BJ (cell line): Measurements from ENCODE around the gene UNC79. TPM values are rescaled to one million over a fixed set of nuclear protein-coding genes. Genes with fewer than 3 reads are reported as not detected.

Experiments
- CTCF ChIA-PET: fragments of 350-600 bp; formaldehyde crosslinking; extraction: SDS; loops from one replicate; lab custom pipeline; 2021; ENCODE audit warnings: antibody characterized with exemption, inconsistent platforms; lab: Yijun Ruan, JAX
- POLR2A ChIA-PET: fragments of 300-600 bp; sonication (Branson Sonifier 250); formaldehyde crosslinking; extraction: SDS; loops from one replicate; lab custom pipeline; 2021; ENCODE audit warnings: antibody characterized with exemption; lab: Charles Lee
- DNase-seq: peaks from one replicate; pipeline ENCODE4 v3.0.0-alpha.2; 2011; ENCODE audit warnings: low read depth
- H3K27me3 ChIP-seq: 2 replicates; pipeline ENCODE4 v1.6.0; 2011; ENCODE audit warnings: low read length; ENCODE audit not compliant: control insufficient read depth, insufficient read depth
- H3K36me3 ChIP-seq: 2 replicates; pipeline ENCODE4 v1.5.1; 2011; ENCODE audit warnings: low read length; ENCODE audit not compliant: control insufficient read depth, insufficient read depth
- H3K4me3 ChIP-seq: 2 replicates; pipeline ENCODE4 v1.5.1; 2011; ENCODE audit warnings: low read depth, mild to moderate bottlenecking, control low read depth, low read length
- polyA plus RNA-seq: library from polyadenylated mRNA; depleted of rRNA; stranded (reverse); fragments of >200 nt; gene quantifications from 2 replicates; pipeline ENCODE4 v1.2.3, GENCODE V29; 2011
- TF ChIP-seq, protein P1 (sequence below): IDR thresholded peaks from 2 replicates; pipeline ENCODE4 v1.5.1; 2011; ENCODE audit warnings: low read depth, mild to moderate bottlenecking, control low read depth, inconsistent platforms, low read length, moderate library complexity; ENCODE audit not compliant: insufficient read depth

The UNC79 gene
- polyA plus RNA-seq, 1 experiment, result 0.04 TPM

DNA sequence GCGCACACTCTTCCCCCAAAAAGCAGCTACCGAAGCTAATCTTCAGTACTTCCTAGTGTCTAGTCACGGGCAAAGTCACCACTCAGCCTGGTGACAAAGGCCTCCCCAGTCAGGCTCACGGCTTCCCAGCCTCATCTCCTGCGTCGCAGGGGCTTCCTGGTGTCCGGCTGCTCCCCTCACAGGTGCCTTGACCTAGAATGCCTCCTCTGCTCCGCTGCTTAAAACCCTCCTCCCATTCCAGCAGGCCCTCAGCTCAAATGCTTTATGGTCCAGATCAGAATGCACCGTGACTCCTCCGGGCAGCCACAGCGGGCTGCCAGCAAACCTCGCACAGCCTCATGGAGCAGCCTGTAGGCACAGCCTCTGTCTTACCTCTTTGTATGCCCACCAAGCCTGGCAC is 304.5 kb downstream of the UNC79 start:
- CTCF ChIA-PET, result no interaction called here

DNA sequence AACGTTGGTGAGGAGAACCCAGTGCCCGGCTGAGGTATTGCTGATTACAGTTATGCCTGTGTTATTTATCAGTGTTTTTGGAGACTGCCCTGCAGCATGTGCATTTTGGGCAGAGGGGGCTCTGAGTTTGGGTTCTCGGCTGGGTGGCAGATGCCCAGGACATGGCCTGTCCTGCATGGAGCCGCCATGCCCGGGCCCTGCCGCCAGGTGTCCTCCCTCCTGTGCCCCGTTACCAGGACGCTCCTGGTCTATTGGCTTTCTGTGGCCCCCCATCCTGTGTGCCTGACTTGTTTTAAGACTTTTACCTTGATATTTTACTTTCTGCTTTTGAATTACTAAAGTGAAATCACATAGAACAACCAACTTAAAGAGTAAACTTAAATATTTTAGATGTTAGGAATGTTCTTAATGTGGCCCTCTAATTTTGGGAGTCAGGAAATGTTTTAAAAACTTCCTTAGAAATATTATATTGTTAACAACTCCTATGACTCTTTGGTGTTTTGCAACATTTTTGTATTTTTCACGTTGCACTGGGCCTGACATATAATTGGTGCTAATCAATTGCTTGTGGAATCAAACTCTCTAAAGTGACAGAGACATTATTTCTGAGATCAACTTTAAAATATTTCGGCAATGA is 305.8 kb downstream of the UNC79 start:
- Histone ChIP-seq H3K36me3 (no peaks in the 10 kb centered on the region), H3K4me3 (no peak overlapping the region), H3K27me3 (no peaks in the 10 kb centered on the region)
- CTCF ChIA-PET, result no interaction called here
- POLR2A ChIA-PET, result no interaction called here
- TF ChIP-seq, protein P1, sequence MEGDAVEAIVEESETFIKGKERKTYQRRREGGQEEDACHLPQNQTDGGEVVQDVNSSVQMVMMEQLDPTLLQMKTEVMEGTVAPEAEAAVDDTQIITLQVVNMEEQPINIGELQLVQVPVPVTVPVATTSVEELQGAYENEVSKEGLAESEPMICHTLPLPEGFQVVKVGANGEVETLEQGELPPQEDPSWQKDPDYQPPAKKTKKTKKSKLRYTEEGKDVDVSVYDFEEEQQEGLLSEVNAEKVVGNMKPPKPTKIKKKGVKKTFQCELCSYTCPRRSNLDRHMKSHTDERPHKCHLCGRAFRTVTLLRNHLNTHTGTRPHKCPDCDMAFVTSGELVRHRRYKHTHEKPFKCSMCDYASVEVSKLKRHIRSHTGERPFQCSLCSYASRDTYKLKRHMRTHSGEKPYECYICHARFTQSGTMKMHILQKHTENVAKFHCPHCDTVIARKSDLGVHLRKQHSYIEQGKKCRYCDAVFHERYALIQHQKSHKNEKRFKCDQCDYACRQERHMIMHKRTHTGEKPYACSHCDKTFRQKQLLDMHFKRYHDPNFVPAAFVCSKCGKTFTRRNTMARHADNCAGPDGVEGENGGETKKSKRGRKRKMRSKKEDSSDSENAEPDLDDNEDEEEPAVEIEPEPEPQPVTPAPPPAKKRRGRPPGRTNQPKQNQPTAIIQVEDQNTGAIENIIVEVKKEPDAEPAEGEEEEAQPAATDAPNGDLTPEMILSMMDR, result no peak
- DNase-seq, result no peak

More for the DNA sequence above, 304.5 kb downstream of the UNC79 start:
- Histone ChIP-seq H3K27me3 (no peaks in the 10 kb centered on the region), H3K4me3 (no peak overlapping the region), H3K36me3 (no peaks in the 10 kb centered on the region)
- DNase-seq, result no peak
- POLR2A ChIA-PET, result no interaction called here
- TF ChIP-seq, protein P1, result no peak

DNA sequence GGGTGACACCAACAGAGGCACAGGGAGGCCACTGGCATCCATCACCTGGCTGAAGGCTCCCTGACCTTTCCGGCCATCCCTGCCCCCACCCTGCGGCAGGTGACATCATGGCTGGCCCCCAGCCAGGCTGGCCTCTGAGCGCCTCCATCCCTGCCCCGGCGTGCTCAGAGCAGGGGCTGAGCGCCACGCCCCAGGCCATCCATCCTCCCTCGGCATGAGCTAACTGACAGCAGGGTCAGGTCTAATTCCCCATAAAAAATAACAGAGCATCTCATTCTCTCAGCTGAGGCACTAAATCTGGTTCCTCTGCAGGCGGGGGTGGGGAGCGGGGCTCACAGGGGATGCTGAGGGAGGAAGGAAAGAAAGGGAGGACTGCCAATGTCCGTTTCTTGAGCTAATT is 306.9 kb downstream of the UNC79 start:
- CTCF ChIA-PET, result no interaction called here
- Histone ChIP-seq H3K4me3 (no peak overlapping the region), H3K36me3 (no peaks in the 10 kb centered on the region), H3K27me3 (no peaks in the 10 kb centered on the region)
- no peak for DNase-seq
- POLR2A ChIA-PET, result no interaction called here
- TF ChIP-seq, protein P1, result no peak

DNA sequence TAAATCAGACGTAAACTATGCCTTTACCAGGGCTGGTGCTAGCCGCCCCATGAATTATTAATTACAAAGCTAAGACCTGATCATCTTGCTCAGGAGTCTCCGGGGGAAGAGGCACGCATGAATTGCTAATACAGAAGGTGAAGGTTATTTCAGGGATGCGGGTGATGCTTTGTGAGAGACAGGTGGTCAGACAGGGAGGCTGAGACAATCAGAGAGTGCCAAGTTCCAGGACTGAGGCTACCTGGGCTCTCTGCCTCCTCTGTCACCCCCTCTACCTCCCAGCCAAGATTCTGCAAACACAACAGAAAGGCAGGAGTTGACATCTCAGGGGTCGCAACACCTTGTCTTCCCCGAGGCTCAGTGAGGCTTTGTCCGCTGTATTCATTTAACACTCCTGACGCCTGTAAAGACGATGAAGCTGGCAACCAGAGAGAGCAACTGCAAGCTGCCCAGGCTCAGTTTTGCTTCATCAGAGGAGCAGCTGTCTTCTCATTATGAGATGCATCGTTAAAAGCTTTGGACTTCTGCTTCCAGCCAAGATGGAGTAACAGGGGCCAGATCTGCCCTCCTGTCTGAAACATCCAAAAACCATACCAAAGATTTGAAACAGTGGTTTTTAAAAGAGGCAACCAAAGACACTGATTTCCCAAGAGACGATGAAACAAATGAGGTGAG is 311.0 kb downstream of the UNC79 start:
- Histone ChIP-seq H3K4me3 (no peak overlapping the region), H3K36me3 (no peaks in the 10 kb centered on the region), H3K27me3 (no peaks in the 10 kb centered on the region)
- TF ChIP-seq, protein P1, result no peak
- DNase-seq, result no peak
- CTCF ChIA-PET, result no interaction called here
- POLR2A ChIA-PET, result no interaction called here

DNA sequence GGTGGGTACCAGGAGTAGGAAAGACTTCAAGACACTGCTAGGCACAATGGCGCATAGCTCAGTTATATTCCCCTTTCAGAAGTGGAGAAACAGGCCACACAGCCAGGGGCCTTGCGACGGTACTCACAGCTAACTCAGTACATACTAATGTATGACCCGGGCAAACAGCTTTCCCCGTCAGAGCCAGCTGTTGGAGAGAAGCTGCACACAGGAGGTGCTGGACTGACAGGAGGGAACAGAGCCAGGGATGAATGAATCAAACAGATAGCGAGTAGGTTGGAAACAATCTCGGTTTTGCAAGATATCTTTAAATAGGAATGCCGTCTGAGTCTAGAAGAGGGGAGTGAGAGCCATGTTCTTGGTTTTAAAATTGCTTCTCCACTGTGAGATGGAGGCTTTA is 312.0 kb downstream of the UNC79 start:
- H3K4me3 ChIP-seq, result no peak overlapping the region
- DNase-seq, result no peak
- TF ChIP-seq, protein P1, result no peak
- no peaks in the 10 kb centered on the region for H3K27me3 ChIP-seq
- POLR2A ChIA-PET, result no interaction called here
- H3K36me3 ChIP-seq, result no peaks in the 10 kb centered on the region
- CTCF ChIA-PET, result no interaction called here
